GM20431 (cell line): ENCODE measurements around the gene MRPS2.
"Not testable (repeated sequence)": the region's sequence is repeated elsewhere in the genome, so short reads cannot be mapped to it uniquely, and the experiment has no call there.

Experiments
- in situ Hi-C: fragments of 300-500 bp; cut with MseI, MboI; formaldehyde crosslinking; loops from one replicate; pipeline ENCODE4 v1.15.0; 2020; ENCODE audit warnings: low sequenced_read_pairs; ENCODE audit not compliant: unreplicated experiment

Gene MRPS2

GRCh38 chr9:135526730-135527571 is 26.5 kb downstream of the MRPS2 start:
- in situ Hi-C loops = no loop called here

GRCh38 chr9:135528842-135529435 is 28.5 kb downstream of the MRPS2 start:
- in situ Hi-C loops = not testable (repeated sequence)

- in situ Hi-C loops = no loop called here
Observed at GRCh38 chr9:135530146-135530545, 29.7 kb downstream of the MRPS2 start.

GRCh38 chr9:135531096-135531495 is 30.6 kb downstream of the MRPS2 start:
- in situ Hi-C loops = no loop called here

GRCh38 chr9:135533113-135533512 is 32.6 kb downstream of the MRPS2 start:
- in situ Hi-C loops = no loop called here

GRCh38 chr9:135533674-135534073 is 33.2 kb downstream of the MRPS2 start:
- in situ Hi-C loops = no loop called here

- in situ Hi-C loops = not testable (repeated sequence)
Observed at GRCh38 chr9:135534192-135534711, 33.8 kb downstream of the MRPS2 start.

- in situ Hi-C loops = not testable (repeated sequence)
Observed at GRCh38 chr9:135534826-135535225, 34.3 kb downstream of the MRPS2 start.

GRCh38 chr9:135535631-135536030 is 35.1 kb downstream of the MRPS2 start:
- in situ Hi-C loops = not testable (repeated sequence)

GRCh38 chr9:135536216-135536615 is 35.7 kb downstream of the MRPS2 start:
- in situ Hi-C loops = no loop called here

- in situ Hi-C loops = not testable (repeated sequence)
Observed at GRCh38 chr9:135543262-135543894, 42.9 kb downstream of the MRPS2 start.

GRCh38 chr9:135544981-135545635 is 44.6 kb downstream of the MRPS2 start:
- in situ Hi-C loops = no loop called here

GRCh38 chr9:135545646-135546176 is 45.2 kb downstream of the MRPS2 start, which contains the start of gene OBP2A:
OBP2A (plus strand) TSS chr9:135546126; CDS start chr9:135546181, 55 bp downstream.
- in situ Hi-C loops = not testable (repeated sequence)

GRCh38 chr9:135546792-135547617 is 46.5 kb downstream of the MRPS2 start:
- in situ Hi-C loops = not testable (repeated sequence)

GRCh38 chr9:135547756-135548736 is 47.6 kb downstream of the MRPS2 start:
- in situ Hi-C loops = no loop called here

- in situ Hi-C loops = not testable (repeated sequence)
Observed at GRCh38 chr9:135549478-135550343, 49.2 kb downstream of the MRPS2 start.

- in situ Hi-C loops = no loop called here
Observed at GRCh38 chr9:135550344-135550918, 49.9 kb downstream of the MRPS2 start.
